K562 treated with DMSO at 1 percent for 48 hours (cell line): ENCODE measurements around the gene FBXW5. TPM values are rescaled to one million over a fixed set of nuclear protein-coding genes. Genes with fewer than 3 reads are reported as not detected.

ENCODE experiments used
- total RNA-seq: library from RNA; unstranded; fragments of 300-600 nt; gene quantifications from 2 replicates; pipeline ENCODE4 v1.2.3, GENCODE V29; 2022; ENCODE audit warnings: low replicate concordance; ENCODE audit errors: extremely low read depth

Gene FBXW5, protein sequence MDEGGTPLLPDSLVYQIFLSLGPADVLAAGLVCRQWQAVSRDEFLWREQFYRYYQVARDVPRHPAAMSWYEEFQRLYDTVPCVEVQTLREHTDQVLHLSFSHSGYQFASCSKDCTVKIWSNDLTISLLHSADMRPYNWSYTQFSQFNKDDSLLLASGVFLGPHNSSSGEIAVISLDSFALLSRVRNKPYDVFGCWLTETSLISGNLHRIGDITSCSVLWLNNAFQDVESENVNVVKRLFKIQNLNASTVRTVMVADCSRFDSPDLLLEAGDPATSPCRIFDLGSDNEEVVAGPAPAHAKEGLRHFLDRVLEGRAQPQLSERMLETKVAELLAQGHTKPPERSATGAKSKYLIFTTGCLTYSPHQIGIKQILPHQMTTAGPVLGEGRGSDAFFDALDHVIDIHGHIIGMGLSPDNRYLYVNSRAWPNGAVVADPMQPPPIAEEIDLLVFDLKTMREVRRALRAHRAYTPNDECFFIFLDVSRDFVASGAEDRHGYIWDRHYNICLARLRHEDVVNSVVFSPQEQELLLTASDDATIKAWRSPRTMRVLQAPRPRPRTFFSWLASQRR
- not detected in 2 replicates for total RNA-seq

DNA sequence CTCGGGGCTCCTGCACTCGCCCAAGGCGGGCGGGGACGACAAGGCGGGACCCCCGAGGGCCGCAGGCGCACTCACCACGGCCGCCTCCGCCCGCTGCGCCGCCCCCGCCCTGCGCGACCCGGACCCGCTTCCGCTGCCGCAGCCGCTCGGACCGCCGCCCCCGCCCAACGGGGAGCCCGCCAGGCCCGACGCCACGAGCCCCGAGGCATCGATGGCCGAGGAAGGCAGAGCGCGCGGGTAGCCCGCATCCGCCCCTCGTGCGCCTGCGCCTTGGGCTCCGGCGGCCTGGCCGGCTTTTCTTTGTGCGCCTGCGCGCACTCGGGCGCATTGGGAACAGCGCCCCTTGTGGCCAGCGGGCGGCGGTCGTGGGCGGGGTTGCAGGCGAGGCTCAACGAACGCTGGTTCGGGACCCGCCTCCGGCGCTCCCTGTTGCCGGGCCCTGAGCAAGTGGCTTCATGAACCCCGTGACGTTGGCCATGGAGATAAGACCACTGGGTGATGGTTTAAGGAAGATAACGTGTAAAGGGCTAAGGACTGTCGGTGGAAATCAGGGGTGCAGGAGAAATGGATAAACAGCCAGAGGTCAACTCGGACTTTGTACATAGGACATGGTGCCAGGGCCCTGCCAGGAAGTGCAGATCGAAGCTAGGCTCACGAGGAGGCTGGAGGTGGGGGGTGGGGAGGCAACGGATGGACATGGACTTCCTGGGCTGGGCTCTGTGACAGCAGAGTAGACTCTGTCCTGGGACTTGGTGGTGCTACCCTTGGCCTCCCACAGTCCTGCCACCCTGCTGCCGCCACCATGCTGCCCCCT, at the start of gene FBXW5, which contains the start of gene C8G:
TSS of gene FBXW5 (minus strand) at position 220 of the 814 bp plus-strand sequence. CDS start 655 bp downstream, outside the sequence.
TSS of gene C8G (plus strand) at position 725 of the 814 bp plus-strand sequence. CDS start at position 803, 78 bp downstream.

DNA sequence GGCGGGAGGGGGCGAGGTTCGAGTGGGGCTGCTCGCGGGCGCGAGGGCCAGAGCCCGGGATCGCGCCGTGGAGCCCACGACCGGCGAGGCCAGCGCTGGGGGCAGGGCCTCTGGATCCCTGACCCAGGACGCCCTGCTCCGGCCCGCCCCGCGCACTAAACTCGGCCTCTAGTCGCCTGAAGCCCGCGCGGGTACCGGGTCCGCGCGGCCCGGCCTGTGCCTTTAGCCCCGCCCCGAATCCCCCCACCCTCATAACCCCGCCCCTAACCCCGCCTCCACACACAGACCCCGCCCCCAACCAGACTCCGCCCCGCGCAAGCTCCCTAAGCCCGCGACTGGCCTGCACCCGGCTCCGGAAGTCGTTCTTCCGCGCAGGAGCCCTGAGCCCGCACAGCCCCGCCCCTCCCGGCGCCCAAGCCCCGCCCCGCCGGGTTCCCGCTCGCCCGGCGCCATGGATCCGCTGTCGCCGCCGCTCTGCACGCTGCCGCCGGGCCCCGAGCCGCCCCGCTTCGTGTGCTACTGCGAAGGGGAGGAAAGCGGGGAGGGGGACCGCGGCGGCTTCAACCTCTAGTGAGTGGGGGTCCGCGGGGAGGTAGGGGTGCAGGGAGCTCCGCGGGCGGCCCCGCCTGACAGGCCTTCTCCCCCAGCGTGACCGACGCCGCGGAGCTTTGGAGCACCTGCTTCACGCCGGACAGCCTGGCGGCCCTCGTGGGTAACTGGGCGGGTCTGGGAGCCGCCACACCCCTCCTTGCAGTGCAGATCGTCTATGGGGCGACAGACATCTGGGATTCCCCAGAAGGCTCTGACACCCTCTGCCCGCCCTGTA, 47.7 kb upstream of the FBXW5 start, which contains the start of gene PAXX:
TSS of gene PAXX (plus strand) at position 430 of the 826 bp plus-strand sequence. CDS start at position 452, 22 bp downstream.

DNA sequence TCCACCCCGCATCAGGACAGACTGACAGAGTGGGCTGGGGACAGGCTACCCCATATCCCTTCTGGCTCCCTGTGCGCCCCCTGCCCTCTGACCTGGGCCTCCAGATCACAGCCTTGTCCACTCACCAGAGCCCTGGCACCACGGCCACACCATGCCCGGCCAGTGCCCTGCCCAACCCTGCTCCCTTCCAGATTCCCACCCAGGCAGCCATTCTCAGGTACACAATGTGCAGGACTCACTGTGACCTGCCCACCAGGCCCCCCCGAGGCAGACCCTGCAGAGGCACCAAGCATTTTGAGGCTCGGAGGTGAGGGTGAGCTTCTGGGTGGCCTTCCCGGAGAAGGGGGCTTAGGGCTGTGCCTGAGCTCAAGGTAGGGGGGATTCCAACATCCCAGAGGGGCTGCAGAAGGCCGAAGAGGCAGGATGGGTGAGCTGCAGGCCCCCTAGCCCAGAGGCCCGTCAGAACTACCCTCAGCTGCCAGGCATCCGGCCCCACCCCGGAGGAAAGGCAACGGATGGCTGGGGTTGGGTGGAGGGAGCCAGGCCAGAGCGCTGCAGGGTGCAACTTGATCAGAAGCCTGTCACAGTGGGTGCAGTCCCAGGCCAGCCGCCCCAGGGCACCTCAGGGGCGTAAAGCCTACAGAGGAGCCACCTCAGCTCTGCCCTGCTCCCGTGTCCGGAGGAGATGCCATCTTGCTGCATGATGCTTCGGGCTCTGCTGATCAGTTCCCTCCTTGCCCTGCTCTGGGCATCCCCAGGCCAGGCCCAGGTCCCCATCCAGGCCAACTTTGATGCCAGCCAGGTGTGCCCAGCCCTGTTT, 37.9 kb upstream of the FBXW5 start, which contains the start of gene LCNL1:
TSS of gene LCNL1 (plus strand) at position 762 of the 820 bp plus-strand sequence. CDS start 594 bp downstream, outside the sequence.

DNA sequence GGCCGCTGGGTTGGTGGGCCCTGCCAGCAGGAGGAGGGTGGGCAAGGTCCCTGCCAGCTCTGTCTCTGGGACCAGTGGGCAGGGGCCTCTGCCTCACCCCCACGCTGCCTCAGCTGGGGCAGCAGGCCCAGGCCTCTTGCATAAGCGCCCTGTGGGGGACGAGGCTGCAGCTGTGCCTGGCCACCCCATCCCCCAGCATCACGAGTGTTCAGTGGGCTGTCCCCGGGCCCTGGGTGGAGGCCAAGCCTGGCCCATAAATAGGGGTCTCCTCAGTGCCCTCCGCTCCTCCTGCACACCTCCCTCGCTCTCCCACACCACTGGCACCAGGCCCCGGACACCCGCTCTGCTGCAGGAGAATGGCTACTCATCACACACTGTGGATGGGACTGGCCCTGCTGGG, 32.7 kb upstream of the FBXW5 start, which contains the start of gene PTGDS:
TSS of gene PTGDS (plus strand) at position 282 of the 400 bp plus-strand sequence. CDS start at position 357, 75 bp downstream.

DNA sequence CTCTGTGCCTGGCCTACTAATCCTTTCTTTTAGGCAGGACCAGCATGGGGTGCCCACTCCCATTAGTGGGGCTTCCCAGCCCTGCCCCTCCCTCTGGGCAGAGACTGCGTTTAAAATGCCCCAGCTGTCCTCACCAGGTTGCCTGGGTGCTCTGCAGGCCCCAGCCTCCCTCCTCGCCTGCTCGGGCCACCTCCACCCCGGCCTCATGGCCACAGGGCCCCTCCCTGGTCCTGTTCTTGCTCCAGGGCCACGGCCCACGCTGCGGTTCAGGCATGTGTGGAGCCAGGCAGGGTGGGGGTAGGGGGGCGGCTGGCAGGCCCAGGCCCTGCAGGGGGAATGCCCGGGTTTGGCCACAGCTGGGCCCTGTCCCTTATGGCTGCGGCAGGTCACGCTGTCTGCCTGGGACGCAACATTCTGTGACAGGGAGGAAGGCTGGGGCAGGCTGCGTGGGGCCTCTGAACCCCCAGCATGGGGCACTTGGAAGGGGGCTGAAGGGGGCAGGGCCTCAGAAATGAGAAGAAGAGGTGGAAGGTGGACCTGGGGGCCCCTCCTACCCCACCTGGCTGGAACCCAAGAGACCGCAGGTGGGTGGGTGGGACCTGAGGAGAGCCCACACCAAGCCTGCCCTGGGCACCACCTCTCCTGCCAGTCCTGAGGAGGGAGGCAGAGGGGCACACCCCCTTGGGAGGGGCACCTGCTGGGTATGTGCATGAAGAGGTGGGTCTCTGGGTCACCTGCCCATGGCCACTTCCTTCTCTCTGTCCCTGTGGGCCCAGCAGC, 7.2 kb upstream of the FBXW5 start, which contains the start of gene LCN12:
TSS of gene LCN12 (plus strand) at position 733 of the 780 bp plus-strand sequence. CDS start 55 bp downstream, outside the sequence.

Other genes starting within 250 kb of the FBXW5 start
- not detected in 2 replicates for gene DIPK1B, start 232.2 kb downstream of the FBXW5 start, total RNA-seq
- gene LCN10, start 201.8 kb downstream of the FBXW5 start, total RNA-seq: not detected in 2 replicates
- not detected in 2 replicates for gene LCN6, start 196.2 kb downstream of the FBXW5 start, total RNA-seq
- not detected in 2 replicates for gene LCN8, start 186.5 kb downstream of the FBXW5 start, total RNA-seq
- not detected in 2 replicates for gene LCN15, start 180.2 kb downstream of the FBXW5 start, total RNA-seq
- gene TMEM141, start 153.4 kb downstream of the FBXW5 start, total RNA-seq: not detected in 2 replicates
- gene CCDC183, start 148.4 kb downstream of the FBXW5 start, total RNA-seq: not detected in 2 replicates
- 184 TPM in 1 of 2 replicates, not detected in the other for gene RABL6, start 136.8 kb downstream of the FBXW5 start, total RNA-seq
- not detected in 2 replicates for gene AJM1, start 102.3 kb downstream of the FBXW5 start, total RNA-seq
- gene PHPT1, start 95.3 kb downstream of the FBXW5 start, total RNA-seq: not detected in 2 replicates
- not detected in 2 replicates for gene MAMDC4, start 92.4 kb downstream of the FBXW5 start, total RNA-seq
- not detected in 2 replicates for gene EDF1, start 78.4 kb downstream of the FBXW5 start, total RNA-seq
- not detected in 2 replicates for gene TRAF2, start 58.2 kb downstream of the FBXW5 start, total RNA-seq
- not detected in 2 replicates for gene C8G, start 505 bp upstream of the FBXW5 start, total RNA-seq
- gene LCN12, start 7.5 kb upstream of the FBXW5 start, total RNA-seq: not detected in 2 replicates
- not detected in 2 replicates for gene PTGDS, start 32.8 kb upstream of the FBXW5 start, total RNA-seq
- gene LCNL1, start 38.3 kb upstream of the FBXW5 start, total RNA-seq: not detected in 2 replicates
- gene PAXX, start 47.7 kb upstream of the FBXW5 start, total RNA-seq: not detected in 2 replicates
- not detected in 2 replicates for gene CLIC3, start 51.8 kb upstream of the FBXW5 start, total RNA-seq
- gene ABCA2, start 83.5 kb upstream of the FBXW5 start, total RNA-seq: not detected in 2 replicates
- gene FUT7, start 87.3 kb upstream of the FBXW5 start, total RNA-seq: not detected in 2 replicates
- not detected in 2 replicates for gene NPDC1, start 101.4 kb upstream of the FBXW5 start, total RNA-seq
- not detected in 2 replicates for gene ENTPD2, start 109.3 kb upstream of the FBXW5 start, total RNA-seq
- not detected in 2 replicates for gene SAPCD2, start 125.8 kb upstream of the FBXW5 start, total RNA-seq
- not detected in 2 replicates for gene UAP1L1, start 132.8 kb upstream of the FBXW5 start, total RNA-seq
- gene MAN1B1, start 142.2 kb upstream of the FBXW5 start, total RNA-seq: 167 TPM in 1 of 2 replicates, not detected in the other
- gene DPP7, start 170.0 kb upstream of the FBXW5 start, total RNA-seq: not detected in 2 replicates
- gene GRIN1, start 194.4 kb upstream of the FBXW5 start, total RNA-seq: not detected in 2 replicates
- gene LRRC26, start 225.3 kb upstream of the FBXW5 start, total RNA-seq: not detected in 2 replicates
- gene TMEM210, start 227.3 kb upstream of the FBXW5 start, total RNA-seq: not detected in 2 replicates
- gene ANAPC2, start 243.8 kb upstream of the FBXW5 start, total RNA-seq: not detected in 2 replicates
- not detected in 2 replicates for gene SSNA1, start 243.9 kb upstream of the FBXW5 start, total RNA-seq